Thyroid gland (tissue), 4 donors: ENCODE data around the gene PDCL2. TPM values are rescaled to one million over a fixed set of nuclear protein-coding genes. Genes with fewer than 3 reads are reported as not detected.
A peak's percentile ranks its signal among the peaks of the same experiment; 100 is the strongest.

Experiments
- DNase-seq, 2 donors: peaks; one replicate each; pipeline ENCODE4 v3.0.0-alpha.2; 2019
- H3K27ac ChIP-seq, 3 donors: fragments of 200-600 bp; sonication (generic); 1 replicate in 2 of 3; 2 replicates in 1 of 3; pipeline ENCODE4 v1.5.1; 2016 to 2019; ENCODE audit warnings: mild to moderate bottlenecking in 1 of 3, moderate library complexity in 1 of 3
- H3K27me3 ChIP-seq: fragments of 200-600 bp; sonication (generic); one replicate; pipeline ENCODE4 v1.5.1; 2019
- H3K36me3 ChIP-seq, 2 donors: fragments of 200-600 bp; sonication (generic); one replicate each; pipeline ENCODE4 v1.5.1; 2016 to 2019
- H3K4me1 ChIP-seq, 2 donors: fragments of 200-600 bp; sonication (generic); one replicate each; pipeline ENCODE4 v1.5.1; 2017 to 2019
- H3K4me3 ChIP-seq, 3 donors: fragments of 200-600 bp; sonication (generic); replicated peaks in 1 of 3; 1 replicate in 2 of 3; 2 replicates in 1 of 3; pipeline ENCODE4 v1.5.1; 2016; ENCODE audit warnings: mild to moderate bottlenecking in 1 of 3
- H3K9me3 ChIP-seq: fragments of 200-600 bp; sonication (generic); one replicate; pipeline ENCODE4 v1.5.1; 2017
- POLR2A ChIP-seq, 2 donors: fragments of 450-650 bp; IDR thresholded peaks; one replicate each; pipeline ENCODE4 v1.6.1; 2017; ENCODE audit warnings: antibody characterized with exemption in 2 of 2, mild to moderate bottlenecking in 2 of 2, moderate library complexity in 1 of 2
- WGBS, 2 donors: methylation state at CpG; one replicate each; pipeline ENCODE4 v1.1.5; 2017; 5-methylcytosine and 5-hydroxymethylcytosine counted together
- intact Hi-C: fragments of 100-400 bp; cut with DNase I; formaldehyde crosslinking; loops from one replicate; pipeline ENCODE4 v1.15.1; 2023
- total RNA-seq, 4 donors: library from RNA; depleted of rRNA; stranded (reverse); fragments of >200 nt; gene quantifications; one replicate each; pipeline ENCODE4 v1.2.3, GENCODE V29; 2016
- TF ChIP-seq, protein P1 (sequence below), 6 experiments: fragments of 200-600 bp in 3 of 6; fragments of 450-650 bp in 3 of 6; sonication (generic) in 3 of 6; IDR thresholded peaks; one replicate each; pipeline ENCODE4 v1.5.1; 2016 to 2019; ENCODE audit warnings: antibody characterized with exemption in 6 of 6, mild to moderate bottlenecking in 2 of 6, inconsistent platforms in 1 of 6, moderate library complexity in 1 of 6

Gene PDCL2, protein sequence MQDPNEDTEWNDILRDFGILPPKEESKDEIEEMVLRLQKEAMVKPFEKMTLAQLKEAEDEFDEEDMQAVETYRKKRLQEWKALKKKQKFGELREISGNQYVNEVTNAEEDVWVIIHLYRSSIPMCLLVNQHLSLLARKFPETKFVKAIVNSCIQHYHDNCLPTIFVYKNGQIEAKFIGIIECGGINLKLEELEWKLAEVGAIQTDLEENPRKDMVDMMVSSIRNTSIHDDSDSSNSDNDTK
- not detected for total RNA-seq

DNA sequence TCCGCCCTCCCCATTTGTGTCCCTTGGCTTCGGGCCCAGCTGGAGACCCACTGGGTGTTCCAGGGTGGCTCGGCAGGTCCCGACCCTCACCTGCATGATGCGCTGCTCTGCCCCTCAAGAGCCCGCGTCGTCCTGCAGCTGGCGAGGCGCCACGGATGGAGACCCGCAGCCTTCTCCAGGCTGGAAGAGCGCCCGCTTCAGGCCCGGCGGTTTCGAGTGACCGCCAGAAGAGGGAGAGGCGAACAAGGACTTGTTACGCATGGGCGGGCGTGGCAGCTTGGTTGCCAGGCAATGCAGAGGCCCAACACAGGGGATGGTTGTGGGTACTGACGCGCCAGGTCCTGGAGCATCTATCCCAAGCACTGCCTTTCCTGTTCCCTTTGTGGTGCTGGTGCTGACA is at the start of gene PDCL2:
Gene PDCL2 (minus strand): TSS at position 232 of the 400 bp plus-strand sequence. CDS start 136 bp downstream, at position 96.
- Histone ChIP-seq H3K27me3 (no peaks in the 10 kb centered on the region), H3K27ac (no peak within 1 kb of the TSS), H3K4me1 (no peaks in the 10 kb centered on the region), H3K9me3 (no peaks in the 10 kb centered on the region), H3K4me3 (no peak within 1 kb of the TSS), H3K36me3 (no peaks in the 10 kb centered on the region)
- TF ChIP-seq POLR2A (IDR thresholded peaks at IDR 0.05), result no peak
- TF ChIP-seq, protein P1, sequence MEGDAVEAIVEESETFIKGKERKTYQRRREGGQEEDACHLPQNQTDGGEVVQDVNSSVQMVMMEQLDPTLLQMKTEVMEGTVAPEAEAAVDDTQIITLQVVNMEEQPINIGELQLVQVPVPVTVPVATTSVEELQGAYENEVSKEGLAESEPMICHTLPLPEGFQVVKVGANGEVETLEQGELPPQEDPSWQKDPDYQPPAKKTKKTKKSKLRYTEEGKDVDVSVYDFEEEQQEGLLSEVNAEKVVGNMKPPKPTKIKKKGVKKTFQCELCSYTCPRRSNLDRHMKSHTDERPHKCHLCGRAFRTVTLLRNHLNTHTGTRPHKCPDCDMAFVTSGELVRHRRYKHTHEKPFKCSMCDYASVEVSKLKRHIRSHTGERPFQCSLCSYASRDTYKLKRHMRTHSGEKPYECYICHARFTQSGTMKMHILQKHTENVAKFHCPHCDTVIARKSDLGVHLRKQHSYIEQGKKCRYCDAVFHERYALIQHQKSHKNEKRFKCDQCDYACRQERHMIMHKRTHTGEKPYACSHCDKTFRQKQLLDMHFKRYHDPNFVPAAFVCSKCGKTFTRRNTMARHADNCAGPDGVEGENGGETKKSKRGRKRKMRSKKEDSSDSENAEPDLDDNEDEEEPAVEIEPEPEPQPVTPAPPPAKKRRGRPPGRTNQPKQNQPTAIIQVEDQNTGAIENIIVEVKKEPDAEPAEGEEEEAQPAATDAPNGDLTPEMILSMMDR (IDR thresholded peaks at IDR 0.05), result no peak
- no peak for DNase-seq
- 76 to 84% methylated on average over 11 to 14 of the region's 24 CpGs for WGBS, 2 donors
- intact Hi-C loops, result no loop called here

DNA sequence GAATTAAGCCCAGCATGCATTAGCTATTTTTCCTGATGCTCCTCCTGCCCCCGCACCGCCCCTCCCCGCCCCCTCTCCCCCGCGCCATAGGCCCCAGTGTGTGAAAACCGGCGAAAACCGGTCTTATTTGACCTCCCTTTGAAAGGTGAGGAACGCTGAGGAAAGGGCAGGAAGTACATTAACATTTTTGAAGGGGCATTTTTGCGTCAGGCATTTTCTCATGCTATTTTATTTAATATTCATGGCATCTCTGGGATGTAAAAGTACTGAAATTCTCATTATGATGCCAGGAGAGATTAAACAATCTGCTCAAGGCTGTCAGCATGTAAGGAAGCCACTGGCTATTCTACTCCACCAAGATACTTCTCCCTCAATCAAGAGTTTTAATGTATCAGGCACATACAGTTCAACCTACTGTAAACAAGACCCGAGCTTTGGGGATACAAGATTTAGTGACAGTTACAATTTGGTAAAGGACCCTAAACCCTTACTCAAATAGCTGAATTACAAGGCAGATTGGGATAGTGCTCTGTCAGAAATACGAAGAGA is 45.3 kb upstream of the PDCL2 start:
- no peaks in the 10 kb centered on the region for H3K9me3 ChIP-seq
- intact Hi-C loops, result no loop called here
- peaks cover 5 to 15% of the 10 kb centered on the region in 2 donors for H3K4me1 ChIP-seq
- no peak for TF ChIP-seq POLR2A (IDR thresholded peaks at IDR 0.05)
- TF ChIP-seq, protein P1 (IDR thresholded peaks at IDR 0.05), result no peak
- H3K36me3 ChIP-seq, result no peaks in the 10 kb centered on the region
- H3K4me3 ChIP-seq, result no peak overlapping the region
- no peak overlapping the region for H3K27ac ChIP-seq
- peaks cover 9% of the 10 kb centered on the region for H3K27me3 ChIP-seq
- DNase-seq, result no peak
- WGBS, 2 donors, result 45 to 53% methylated on average over 12 of the region's 12 CpGs

DNA sequence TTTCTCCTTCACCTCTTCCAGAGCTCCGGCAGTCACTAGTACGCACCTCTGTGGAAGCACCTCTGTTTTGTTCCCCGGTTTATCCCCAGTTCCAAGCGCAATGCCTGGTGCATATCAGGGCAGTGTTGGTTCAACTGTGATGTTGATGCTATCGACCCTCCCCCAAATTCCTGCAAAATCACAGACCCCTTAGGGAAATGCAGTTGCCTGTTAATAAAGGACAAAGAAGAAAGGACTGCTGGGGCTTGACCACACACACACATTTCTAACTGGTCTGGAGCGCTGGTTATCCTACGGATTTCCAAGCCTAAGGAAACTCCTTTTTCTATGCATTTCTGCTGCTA is 44.6 kb upstream of the PDCL2 start:
- Histone ChIP-seq H3K27ac (no peak overlapping the region), H3K36me3 (no peaks in the 10 kb centered on the region), H3K4me3 (peak overlapping the region in 2 of 3 donors; percentile 15 to 31), H3K27me3 (peaks cover 9% of the 10 kb centered on the region), H3K9me3 (no peaks in the 10 kb centered on the region), H3K4me1 (peaks cover 5 to 15% of the 10 kb centered on the region in 2 donors)
- no peak for TF ChIP-seq POLR2A (IDR thresholded peaks at IDR 0.05)
- TF ChIP-seq, protein P1 (IDR thresholded peaks at IDR 0.05), result no peak
- 27 to 36% methylated on average over 7 of the region's 7 CpGs for WGBS, 2 donors
- intact Hi-C loops, result no loop called here
- no peak for DNase-seq

DNA sequence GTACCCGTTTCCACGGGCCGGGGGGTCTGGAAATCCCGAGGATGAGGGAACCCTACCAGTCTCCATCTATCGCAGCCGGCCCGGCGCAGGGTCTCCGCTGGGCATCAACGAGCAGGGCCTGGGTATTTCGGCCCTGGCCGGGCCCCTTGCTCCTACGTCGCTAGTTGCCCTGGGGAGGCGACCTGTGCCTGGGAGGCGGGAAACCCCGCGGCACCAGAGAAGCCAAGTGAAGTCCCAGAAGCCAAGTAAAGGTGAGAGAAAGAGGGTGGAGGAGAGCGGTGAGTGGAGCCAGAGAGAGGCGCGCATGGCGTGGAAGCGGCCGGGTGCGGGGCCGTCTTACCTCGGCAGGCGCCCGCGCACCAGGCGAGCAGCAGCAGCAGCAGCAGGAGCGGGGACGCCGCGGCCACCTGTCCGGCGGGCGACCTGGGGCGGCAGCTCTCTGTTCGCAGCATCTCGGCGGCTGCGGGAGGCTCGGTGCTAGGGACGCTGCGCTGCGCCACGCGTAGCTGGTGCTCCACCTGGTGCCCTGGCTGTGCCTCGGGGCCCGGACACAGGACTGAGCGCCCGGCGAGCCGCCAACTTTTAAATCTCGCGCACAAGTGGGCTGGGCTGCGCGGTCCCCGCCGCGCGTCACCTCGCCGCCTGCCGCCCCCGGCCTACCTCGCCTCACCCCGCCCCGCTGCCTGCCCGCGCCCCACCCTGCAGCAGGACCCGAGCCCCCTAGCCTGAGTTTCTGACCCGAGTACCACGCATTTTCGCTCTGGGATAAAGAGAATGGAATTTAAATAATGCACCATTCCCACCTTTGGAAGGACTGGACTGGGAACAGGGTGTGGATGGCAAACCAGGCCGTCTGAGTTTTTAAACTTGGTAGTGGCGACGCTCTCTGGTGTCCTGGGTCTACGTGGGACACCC is 44.0 kb upstream of the PDCL2 start, which contains the start of gene NMU:
Gene NMU (minus strand): TSS at position 558 of the 915 bp plus-strand sequence. CDS start 106 bp downstream, at position 452.
- peaks cover 5 to 15% of the 10 kb centered on the region in 2 donors for H3K4me1 ChIP-seq
- no peaks in the 10 kb centered on the region for H3K9me3 ChIP-seq
- peaks cover 9% of the 10 kb centered on the region for H3K27me3 ChIP-seq
- H3K27ac ChIP-seq, result no peak within 1 kb of the TSS
- no peaks in the 10 kb centered on the region for H3K36me3 ChIP-seq
- H3K4me3 ChIP-seq, result peak within 1 kb of the TSS; percentile 15 to 31 (median 20)
- intact Hi-C loops, result no loop called here
- WGBS, 2 donors, result 2% methylated on average over 48 to 53 of the region's 80 CpGs
- DNase-seq, result peak; percentile 69 to 74
- TF ChIP-seq POLR2A (IDR thresholded peaks at IDR 0.05), result no peak
- TF ChIP-seq, protein P1 (IDR thresholded peaks at IDR 0.05), result no peak
